Gastroesophageal sphincter (tissue), 4 donors: ENCODE data around the gene TENM3. TPM values are rescaled to one million over a fixed set of nuclear protein-coding genes. Genes with fewer than 3 reads are reported as not detected.

ENCODE experiments used
- ATAC-seq: fragments of 150-250 bp; one replicate; pipeline ENCODE4 v1.9.1; 2016; ENCODE audit warnings: mild to moderate bottlenecking, moderate library complexity
- H3K27ac ChIP-seq, 4 donors: fragments of 200-600 bp; sonication (generic) in 3 of 4; 1 replicate in 3 of 4; 2 replicates in 1 of 4; pipeline ENCODE4 v1.5.1; 2016 to 2019
- H3K27me3 ChIP-seq: fragments of 200-600 bp; sonication (generic); one replicate; pipeline ENCODE4 v1.5.1; 2019
- H3K36me3 ChIP-seq, 2 donors: fragments of 200-600 bp; sonication (generic); one replicate each; pipeline ENCODE4 v1.5.1; 2019; ENCODE audit warnings: control low read depth in 1 of 2
- H3K4me1 ChIP-seq, 3 donors: fragments of 200-600 bp; sonication (generic); 1 replicate in 2 of 3; 2 replicates in 1 of 3; pipeline ENCODE4 v1.5.1; 2016 to 2019; ENCODE audit warnings: control low read depth in 2 of 3
- H3K4me3 ChIP-seq, 2 donors: fragments of 200-600 bp; sonication (generic); one replicate each; pipeline ENCODE4 v1.5.1; 2019; ENCODE audit warnings: mild to moderate bottlenecking in 1 of 2, moderate library complexity in 1 of 2
- H3K9me3 ChIP-seq, 3 donors: fragments of 200-600 bp; sonication (generic); one replicate each; pipeline ENCODE4 v1.5.1; 2017 to 2019; ENCODE audit warnings: control low read depth in 2 of 3
- EP300 ChIP-seq: sonication (generic); formaldehyde crosslinking; IDR thresholded peaks from one replicate; pipeline ENCODE4 v1.6.1; 2017; ENCODE audit warnings: antibody characterized with exemption, mild to moderate bottlenecking
- POLR2A ChIP-seq, 2 donors: fragments of 450-650 bp; IDR thresholded peaks; one replicate each; pipeline ENCODE4 v1.6.1; 2017; ENCODE audit warnings: antibody characterized with exemption in 2 of 2, mild to moderate bottlenecking in 2 of 2, moderate library complexity in 1 of 2
- POLR2AphosphoS5 ChIP-seq: sonication (generic); formaldehyde crosslinking; IDR thresholded peaks from one replicate; pipeline ENCODE4 v1.6.1; 2017; ENCODE audit warnings: antibody characterized with exemption
- WGBS, 2 donors: methylation state at CpG; one replicate each; pipeline ENCODE4 v1.1.5; 2018; ENCODE audit warnings: low coverage in 1 of 2; 5-methylcytosine and 5-hydroxymethylcytosine counted together
- total RNA-seq, 4 donors: library from RNA; depleted of rRNA; stranded (reverse); fragments of >200 nt; gene quantifications; one replicate each; pipeline ENCODE4 v1.1.0, GENCODE V29; 2016
- TF ChIP-seq, protein P1 (sequence below), 4 experiments: fragments of 200-600 bp in 2 of 4; fragments of 450-650 bp in 2 of 4; sonication (generic) in 1 of 4; IDR thresholded peaks; one replicate each; pipeline ENCODE4 v1.5.1; 2017 to 2019; ENCODE audit warnings: antibody characterized with exemption in 4 of 4, mild to moderate bottlenecking in 2 of 4, moderate library complexity in 2 of 4

Gene TENM3
- total RNA-seq, 4 donors from 2014 or later: 8.2 to 39.9 (median 15.8) TPM

DNA sequence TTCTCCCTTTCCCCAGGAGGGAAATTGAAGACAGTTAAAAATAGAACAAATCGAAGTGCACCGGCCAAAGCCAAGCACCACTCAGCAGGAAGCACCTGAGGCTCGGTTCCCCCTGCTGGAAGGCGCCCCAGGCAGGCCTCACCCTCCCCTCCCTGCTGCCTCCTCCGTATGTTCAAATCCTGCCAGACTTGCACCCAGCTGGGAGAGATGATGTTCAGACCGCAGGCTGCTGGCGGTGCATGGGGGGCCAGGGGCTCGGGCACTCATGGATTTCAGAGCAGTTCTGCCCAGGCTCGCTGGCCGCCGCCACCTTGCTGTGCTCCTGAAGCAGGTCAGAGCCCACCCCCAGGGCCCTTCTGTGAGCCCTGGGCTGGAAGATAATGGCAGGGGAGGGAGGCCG, 582.6 kb downstream of the TENM3 start:
- ATAC-seq: no peak
- Histone ChIP-seq H3K27ac (no peak overlapping the region), H3K4me3 (no peak overlapping the region), H3K27me3 (no peaks in the 10 kb centered on the region), H3K9me3 (no peaks in the 10 kb centered on the region), H3K4me1 (no peaks in the 10 kb centered on the region), H3K36me3 (no peaks in the 10 kb centered on the region)
- WGBS, 2 donors: 43 to 50% methylated on average over 2 to 6 of the region's 12 CpGs
- TF ChIP-seq POLR2A (IDR thresholded peaks at IDR 0.05) (no peak), EP300 (no peak), POLR2AphosphoS5 (no peak)
- TF ChIP-seq, protein P1, sequence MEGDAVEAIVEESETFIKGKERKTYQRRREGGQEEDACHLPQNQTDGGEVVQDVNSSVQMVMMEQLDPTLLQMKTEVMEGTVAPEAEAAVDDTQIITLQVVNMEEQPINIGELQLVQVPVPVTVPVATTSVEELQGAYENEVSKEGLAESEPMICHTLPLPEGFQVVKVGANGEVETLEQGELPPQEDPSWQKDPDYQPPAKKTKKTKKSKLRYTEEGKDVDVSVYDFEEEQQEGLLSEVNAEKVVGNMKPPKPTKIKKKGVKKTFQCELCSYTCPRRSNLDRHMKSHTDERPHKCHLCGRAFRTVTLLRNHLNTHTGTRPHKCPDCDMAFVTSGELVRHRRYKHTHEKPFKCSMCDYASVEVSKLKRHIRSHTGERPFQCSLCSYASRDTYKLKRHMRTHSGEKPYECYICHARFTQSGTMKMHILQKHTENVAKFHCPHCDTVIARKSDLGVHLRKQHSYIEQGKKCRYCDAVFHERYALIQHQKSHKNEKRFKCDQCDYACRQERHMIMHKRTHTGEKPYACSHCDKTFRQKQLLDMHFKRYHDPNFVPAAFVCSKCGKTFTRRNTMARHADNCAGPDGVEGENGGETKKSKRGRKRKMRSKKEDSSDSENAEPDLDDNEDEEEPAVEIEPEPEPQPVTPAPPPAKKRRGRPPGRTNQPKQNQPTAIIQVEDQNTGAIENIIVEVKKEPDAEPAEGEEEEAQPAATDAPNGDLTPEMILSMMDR (IDR thresholded peaks at IDR 0.05): no peak

DNA sequence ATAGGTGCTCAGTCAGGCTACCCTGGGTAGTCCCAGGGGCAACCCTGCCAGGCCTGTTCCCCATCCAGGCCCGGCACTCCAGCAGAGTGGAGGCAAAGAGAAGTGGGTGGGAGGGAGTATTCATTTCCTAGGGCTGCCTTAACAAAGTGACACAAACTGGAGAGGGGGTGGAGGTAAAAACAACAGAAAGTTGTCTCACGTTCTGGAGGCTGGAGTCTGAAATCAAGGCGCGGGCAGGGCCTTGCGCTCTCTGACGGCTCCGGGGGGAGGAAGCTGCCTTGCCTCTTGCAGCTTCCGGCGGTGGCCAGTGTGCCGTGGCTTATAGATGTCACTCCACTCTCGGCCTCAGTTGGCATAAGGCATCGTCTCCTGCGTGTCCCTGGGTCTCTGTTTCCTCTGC, 583.2 kb downstream of the TENM3 start:
- H3K36me3 ChIP-seq: no peaks in the 10 kb centered on the region
- H3K4me3 ChIP-seq: no peak overlapping the region
- H3K27me3 ChIP-seq: no peaks in the 10 kb centered on the region
- TF ChIP-seq POLR2AphosphoS5 (no peak), EP300 (no peak), POLR2A (IDR thresholded peaks at IDR 0.05) (no peak)
- TF ChIP-seq, protein P1 (IDR thresholded peaks at IDR 0.05): no peak
- H3K9me3 ChIP-seq: no peaks in the 10 kb centered on the region
- WGBS, 2 donors: 74 to 100% methylated on average over 4 to 8 of the region's 13 CpGs
- no peak for ATAC-seq
- H3K27ac ChIP-seq: no peak overlapping the region
- H3K4me1 ChIP-seq: no peaks in the 10 kb centered on the region

DNA sequence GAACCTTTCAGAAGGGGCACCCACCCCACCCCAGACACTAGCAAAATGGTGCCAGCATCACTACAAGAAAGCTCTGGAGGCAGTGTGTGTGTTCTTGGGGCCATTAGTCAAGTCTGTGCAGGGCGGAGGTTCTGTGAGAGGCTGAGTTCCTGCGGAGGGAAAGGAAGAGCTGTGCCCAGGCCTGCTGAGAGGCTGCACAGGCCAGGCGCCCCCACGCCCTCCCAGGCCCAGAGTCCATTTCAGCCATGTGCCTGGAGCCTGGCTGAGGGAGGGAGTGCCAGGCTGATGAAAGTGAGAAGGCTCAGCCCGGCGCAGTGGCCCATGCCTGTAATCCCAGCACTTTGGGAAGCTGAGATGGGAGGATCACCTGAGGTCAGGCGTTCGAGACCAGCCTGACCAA, 584.0 kb downstream of the TENM3 start:
- no peaks in the 10 kb centered on the region for H3K27me3 ChIP-seq
- WGBS, 2 donors: 97% methylated on average over 4 of the region's 8 CpGs; no CpG with 5 or more reads in 1 of the 2 donors
- H3K9me3 ChIP-seq: no peaks in the 10 kb centered on the region
- H3K4me1 ChIP-seq: no peaks in the 10 kb centered on the region
- TF ChIP-seq POLR2AphosphoS5: no peak
- TF ChIP-seq, protein P1 (IDR thresholded peaks at IDR 0.05): no peak
- no peak for TF ChIP-seq POLR2A (IDR thresholded peaks at IDR 0.05)
- no peak for TF ChIP-seq EP300
- no peaks in the 10 kb centered on the region for H3K36me3 ChIP-seq
- H3K4me3 ChIP-seq: no peak overlapping the region
- no peak overlapping the region for H3K27ac ChIP-seq
- no peak for ATAC-seq

DNA sequence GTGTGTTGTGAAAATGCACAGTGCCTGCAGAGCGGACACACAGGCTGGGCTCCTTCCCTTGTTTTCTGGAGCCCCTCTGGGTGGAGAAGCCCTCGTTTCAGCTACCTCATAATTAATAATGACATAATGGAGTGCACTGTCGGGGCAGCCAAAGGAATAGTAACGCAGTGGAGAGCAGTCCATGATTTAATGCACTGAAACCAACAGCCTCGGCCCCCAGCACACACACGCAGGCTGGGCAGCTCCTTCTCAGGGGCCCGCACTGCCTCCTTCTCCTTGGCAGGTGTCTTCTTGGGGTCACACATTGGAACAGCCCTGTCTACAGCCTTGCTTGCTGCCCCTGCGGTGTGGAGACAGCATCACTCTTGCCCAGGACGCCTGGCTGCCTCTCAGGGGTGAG, 584.8 kb downstream of the TENM3 start:
- Histone ChIP-seq H3K4me1 (no peaks in the 10 kb centered on the region), H3K27ac (no peak overlapping the region), H3K27me3 (no peaks in the 10 kb centered on the region), H3K4me3 (no peak overlapping the region), H3K36me3 (no peaks in the 10 kb centered on the region), H3K9me3 (no peaks in the 10 kb centered on the region)
- ATAC-seq: no peak
- TF ChIP-seq, protein P1 (IDR thresholded peaks at IDR 0.05): no peak
- TF ChIP-seq EP300 (no peak), POLR2A (IDR thresholded peaks at IDR 0.05) (no peak), POLR2AphosphoS5 (no peak)
- 60% methylated on average over 6 of the region's 9 CpGs; no CpG with 5 or more reads in 1 of the 2 donors for WGBS, 2 donors

DNA sequence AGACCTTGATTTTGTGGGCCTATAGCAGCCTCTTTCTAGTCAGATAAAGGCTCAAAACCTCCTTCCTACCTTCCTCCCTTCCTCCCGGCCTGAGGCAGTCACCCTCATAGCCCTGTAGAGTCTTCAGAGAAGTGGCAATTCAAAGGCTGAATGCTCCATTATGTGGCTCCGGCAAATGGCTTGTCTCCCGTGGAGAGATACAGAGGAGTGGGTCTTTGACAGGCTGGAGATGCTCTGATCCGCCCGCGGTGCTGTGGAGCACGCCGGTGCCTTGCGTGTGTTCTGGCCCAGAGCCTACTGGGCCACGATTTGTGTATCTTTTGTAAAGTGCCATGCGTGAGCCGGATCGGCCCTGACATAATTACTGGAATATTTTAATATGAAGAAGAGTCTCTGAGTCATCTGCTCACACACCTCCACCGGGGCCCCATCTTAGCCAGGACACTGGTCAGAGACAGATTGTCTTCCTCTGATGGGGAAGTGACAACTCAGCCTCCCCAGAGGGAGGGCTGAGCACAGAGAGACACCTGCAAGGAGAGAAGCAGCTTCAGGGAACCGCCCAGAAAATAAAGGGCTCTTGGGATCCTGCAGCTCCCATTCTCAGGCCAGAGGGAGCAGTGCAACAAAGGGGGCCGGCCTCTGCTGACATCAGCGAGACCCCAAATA, 585.3 kb downstream of the TENM3 start:
- Histone ChIP-seq H3K36me3 (no peaks in the 10 kb centered on the region), H3K27ac (no peak overlapping the region), H3K4me1 (no peaks in the 10 kb centered on the region), H3K9me3 (no peaks in the 10 kb centered on the region), H3K4me3 (no peak overlapping the region), H3K27me3 (no peaks in the 10 kb centered on the region)
- TF ChIP-seq POLR2A (IDR thresholded peaks at IDR 0.05) (no peak), POLR2AphosphoS5 (no peak), EP300 (no peak)
- TF ChIP-seq, protein P1 (IDR thresholded peaks at IDR 0.05): no peak
- ATAC-seq: no peak
- 59 to 82% methylated on average over 3 to 11 of the region's 17 CpGs for WGBS, 2 donors
